HG03108 (cell line): ENCODE measurements around the gene ATOSA.

ENCODE experiments used
- ATAC-seq: cut with Tn5 transposase; IDR thresholded peaks from one replicate; pipeline ENCODE4 v1.9.1; 2021; ENCODE audit warnings: moderate library complexity; ENCODE audit not compliant: unreplicated experiment

The ATOSA gene

GRCh38 chr15:52679232-52680040, at the start of gene ATOSA:
Gene ATOSA, minus strand, starts transcription at chr15:52679388. Its CDS starts 1,367 bp downstream, at chr15:52678021.
- ATAC-seq: peak; percentile 53

- ATAC-seq: no peak
These were observed 49.7 kb upstream of the ATOSA start for GRCh38 chr15:52728899-52729298.

DNA sequence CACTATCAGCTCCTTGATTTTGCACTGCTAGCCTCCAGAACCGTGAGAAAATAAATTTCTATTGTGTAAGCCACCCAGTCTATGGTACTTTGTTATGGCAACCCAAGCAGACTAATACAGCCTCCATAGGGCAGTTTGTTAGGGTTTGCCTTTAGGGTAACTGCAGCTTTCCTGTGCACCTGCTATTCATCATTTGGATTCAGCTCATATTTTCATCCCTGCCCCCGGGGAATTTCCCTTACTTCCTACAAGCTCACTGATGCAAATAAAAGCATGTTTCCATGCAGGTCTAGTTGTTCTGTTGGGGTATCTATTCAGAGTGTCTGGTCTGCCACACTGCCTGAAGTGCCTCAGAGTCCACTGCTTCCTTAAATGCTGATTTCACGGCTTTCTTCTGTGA, 48.6 kb upstream of the ATOSA start:
- no peak for ATAC-seq

DNA sequence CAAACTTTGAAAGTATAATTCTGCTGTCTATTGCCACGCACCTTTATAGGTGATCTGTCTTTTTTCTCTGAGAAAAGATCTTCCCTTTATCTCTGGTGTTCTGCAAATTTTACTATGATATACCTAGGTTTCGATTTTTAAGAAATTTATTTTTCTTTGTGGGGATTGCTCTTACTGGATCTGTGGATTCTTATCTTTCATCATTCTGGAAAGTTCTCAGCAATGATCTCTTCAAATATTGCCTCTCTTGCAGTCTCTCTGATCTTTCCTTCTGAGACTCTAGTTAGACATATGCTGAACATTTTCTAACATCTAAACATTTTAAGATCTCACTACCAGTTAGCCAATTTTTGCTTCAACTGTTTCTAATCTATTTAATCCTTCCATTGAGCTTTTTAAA, 47.0 kb upstream of the ATOSA start:
- ATAC-seq: no peak

GRCh38 chr15:52718551-52718950, 39.4 kb upstream of the ATOSA start:
- no peak for ATAC-seq

GRCh38 chr15:52717924-52718323, 38.7 kb upstream of the ATOSA start:
- no peak for ATAC-seq

- ATAC-seq: no peak
These were observed 38.3 kb upstream of the ATOSA start for GRCh38 chr15:52717481-52717880.

DNA sequence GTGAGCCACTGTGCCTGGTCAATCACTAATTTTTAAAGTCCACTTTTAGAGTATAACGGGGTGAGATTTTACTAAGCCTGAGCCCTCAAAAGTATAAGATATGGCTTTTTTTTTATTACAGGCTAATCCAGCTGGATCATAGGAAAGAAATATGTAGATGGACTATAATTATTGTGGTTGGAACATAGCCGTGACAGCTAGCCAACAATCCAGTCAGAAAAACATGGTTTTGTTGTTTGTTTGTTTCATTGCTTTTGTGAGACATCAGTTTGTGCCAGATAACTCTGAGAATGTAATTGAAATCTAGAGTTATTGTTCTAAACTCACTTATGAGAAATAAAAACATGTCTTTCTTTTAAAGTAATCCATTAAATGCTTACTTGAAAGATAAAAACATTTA, 37.3 kb upstream of the ATOSA start:
- no peak for ATAC-seq

GRCh38 chr15:52715411-52715810, 36.2 kb upstream of the ATOSA start:
- no peak for ATAC-seq

DNA sequence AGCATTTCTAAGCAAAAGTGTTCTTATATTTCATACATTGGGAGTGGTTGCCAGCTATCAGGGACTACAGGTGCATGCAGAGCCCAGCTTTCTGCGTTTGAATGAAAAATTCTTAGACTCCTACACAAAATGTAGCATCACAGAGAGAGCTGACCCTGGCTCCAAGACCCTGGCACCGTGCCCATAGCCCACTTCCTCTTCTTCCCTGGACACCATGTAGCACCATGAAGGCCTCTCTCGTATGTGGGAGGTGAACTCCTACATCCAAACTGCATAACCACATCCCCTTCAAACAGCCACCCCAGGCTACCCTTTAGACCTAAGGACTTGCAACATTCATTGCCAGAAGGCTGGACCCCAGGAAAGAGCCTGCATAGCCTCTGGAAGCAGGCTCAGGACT, 35.8 kb upstream of the ATOSA start:
- ATAC-seq: no peak

- no peak for ATAC-seq
These were observed 31.7 kb upstream of the ATOSA start for GRCh38 chr15:52710708-52711389.

DNA sequence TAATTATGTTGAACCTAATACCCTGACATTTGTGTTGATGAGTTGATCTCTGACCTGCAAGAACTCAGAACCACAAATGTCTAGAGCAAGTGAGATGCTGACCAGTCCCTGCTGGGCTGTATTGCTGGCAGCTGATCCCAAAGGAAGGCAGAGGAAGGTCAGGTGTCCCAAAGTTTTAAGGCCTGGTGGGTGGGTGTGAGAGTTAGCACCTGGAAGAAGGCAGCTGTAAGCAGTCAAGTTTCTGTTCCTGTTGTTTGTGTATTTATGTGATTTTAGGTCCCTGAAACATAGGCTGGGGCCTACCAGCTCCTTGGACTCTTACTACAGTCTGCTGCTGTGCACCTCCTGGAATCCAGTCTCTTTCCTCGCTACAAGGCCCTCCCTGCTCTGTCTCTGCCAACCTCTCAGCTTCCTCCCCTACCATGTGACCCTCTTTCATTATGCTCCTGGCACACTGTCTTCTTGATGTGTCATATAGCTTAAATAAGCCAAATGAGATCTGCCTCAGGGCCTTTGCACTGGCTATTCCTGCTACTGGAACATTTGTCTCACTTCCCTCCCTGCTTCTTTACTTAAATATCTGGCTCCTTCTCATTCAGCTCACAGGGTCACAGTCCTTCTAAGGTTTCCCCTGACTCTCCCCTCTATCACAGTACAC, 31.0 kb upstream of the ATOSA start:
- no peak for ATAC-seq

DNA sequence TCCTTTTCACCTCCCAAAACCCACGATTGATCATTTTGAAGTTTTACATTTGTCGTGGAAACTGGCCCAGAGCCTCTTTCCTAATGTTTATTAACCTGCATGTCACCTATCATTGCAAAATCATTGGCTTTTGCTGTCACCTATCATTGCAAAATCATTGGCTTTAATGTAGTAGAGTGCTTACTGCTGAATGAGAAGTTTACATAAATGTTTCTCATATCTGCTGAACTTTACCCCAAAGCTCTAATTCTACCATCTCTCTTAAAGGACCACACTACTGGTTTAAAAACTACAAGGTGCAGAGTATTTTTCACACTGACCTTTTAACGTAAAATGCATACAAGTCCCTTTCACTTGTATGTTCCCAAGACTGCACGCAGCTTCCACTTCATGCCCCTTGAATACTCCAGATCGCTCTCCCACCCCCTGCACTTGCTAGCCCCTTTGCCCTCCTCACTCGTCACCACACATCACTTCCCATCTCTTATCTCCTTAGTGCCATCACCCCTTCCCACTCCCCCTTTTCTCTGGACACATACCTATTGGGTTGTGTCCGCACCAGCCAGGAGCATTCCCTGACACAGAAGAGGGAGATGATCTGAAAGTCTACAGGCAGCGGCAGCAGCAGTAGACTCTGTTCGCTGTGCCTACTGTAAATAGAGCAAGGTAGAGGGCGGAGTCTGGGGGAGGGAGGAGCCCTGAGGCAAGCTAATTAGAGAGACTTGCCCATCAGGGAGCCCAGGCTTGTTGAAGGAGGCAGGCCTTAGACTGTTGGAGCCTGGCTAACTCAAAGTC, 30.2 kb upstream of the ATOSA start:
- peak; percentile 85 for ATAC-seq

GRCh38 chr15:52706091-52706490, 26.9 kb upstream of the ATOSA start:
- ATAC-seq: no peak

GRCh38 chr15:52702390-52702789, 23.2 kb upstream of the ATOSA start:
- no peak for ATAC-seq

DNA sequence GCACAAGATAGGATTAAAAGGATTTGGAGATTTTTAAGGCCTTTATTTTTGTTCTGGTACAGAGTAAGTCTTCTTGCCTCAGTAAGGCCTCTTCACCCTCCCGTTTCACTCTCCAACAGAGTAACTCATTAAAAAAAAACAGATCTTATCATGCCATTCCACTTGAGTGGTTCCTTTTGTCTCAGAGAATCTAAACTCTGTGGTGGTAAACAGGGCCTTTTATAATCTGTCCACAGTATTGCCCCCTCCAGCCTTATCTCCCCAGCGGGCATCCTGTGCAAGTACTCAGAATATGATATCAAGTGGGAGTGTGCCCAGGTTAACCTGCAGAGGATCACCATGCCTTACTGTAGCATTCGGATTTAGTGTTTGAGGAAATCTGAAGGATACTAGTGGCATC, 20.3 kb upstream of the ATOSA start:
- no peak for ATAC-seq

DNA sequence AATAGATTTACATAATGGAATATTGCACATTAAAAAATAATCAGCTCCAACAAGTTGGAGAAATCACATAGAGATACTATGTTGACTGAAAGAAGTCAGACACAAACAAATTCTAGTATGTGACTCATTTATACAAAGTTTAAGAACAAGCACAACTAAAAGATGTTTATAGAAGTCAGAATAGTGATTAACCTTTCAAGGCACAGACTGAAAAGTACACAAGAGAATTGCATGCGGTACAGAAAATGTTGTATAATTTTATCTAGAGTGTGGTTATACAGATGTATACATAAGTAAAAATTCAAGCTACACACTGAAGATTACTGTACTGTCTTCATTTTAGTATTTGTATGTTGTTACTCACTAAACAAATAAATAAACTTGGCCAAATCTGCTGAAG, 19.3 kb upstream of the ATOSA start:
- ATAC-seq: no peak

DNA sequence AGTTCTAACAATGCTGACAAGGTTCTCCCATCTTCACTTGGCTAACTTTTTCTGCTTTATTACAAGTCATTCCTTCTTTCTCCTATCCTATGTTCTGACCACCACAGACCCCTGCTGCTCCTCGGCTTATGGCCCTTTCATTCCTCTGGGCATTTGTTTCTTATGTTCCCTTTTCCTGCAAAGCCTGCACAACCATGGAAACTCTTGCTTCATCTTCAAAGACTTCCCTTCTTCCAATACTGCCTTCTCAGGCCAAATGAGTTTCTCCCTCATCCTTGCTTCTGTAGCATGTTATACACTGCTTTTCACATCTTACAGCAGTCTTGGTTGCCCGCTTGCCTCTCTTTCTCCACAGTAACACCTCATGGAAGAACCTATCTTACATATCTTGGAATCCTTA, 17.9 kb upstream of the ATOSA start:
- ATAC-seq: no peak

- no peak for ATAC-seq
These were observed 16.0 kb upstream of the ATOSA start for GRCh38 chr15:52695154-52695553.

DNA sequence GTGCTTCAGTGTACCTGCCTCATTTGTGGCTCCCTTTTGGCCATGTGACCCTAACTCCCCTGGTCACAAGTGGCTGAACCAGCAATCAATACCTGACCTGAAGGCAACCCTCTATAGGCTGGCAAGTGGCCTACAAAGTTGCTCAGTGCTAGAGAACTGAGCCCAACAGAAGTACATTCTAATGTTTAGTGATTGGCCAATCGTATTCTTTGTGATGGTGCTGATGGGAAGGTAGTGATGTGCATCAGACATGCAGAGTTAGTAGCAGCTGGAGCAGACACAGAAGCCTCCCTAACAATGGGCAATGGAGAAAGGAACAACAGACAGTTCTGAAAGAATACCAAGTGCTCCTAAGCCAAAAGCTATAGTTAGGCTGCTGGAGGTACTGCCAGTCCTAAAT, 10.4 kb upstream of the ATOSA start:
- no peak for ATAC-seq

DNA sequence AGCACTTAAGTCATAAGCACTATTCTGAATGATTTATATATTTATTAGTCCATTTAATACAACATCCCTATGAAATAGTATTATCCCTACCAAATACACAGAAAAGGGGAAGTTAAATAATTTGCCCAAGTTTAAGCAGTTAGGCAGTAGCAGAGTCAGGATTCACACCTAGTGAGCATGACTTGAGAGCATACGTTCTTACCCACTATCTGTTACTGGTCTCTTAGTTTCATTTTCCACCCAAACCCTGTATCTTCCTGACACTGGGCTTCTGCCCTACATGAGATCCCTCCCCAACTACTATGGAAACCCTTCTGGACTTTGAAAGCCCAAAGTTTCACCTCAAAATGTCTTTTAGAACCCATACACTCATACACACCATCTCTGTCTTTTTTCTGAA, 4.4 kb upstream of the ATOSA start:
- peak; percentile 53 for ATAC-seq
